Astrocyte of the spinal cord (primary cell): ENCODE results near the gene WNT2.

ENCODE experiments used
- DNase-seq: peaks from one replicate; pipeline ENCODE4 v3.0.0; 2011; ENCODE audit warnings: low read depth, low spot score
- H3K4me3 ChIP-seq: 2 replicates; pipeline ENCODE4 v1.5.1; 2011; ENCODE audit warnings: low read depth, mild to moderate bottlenecking, low read length, moderate library complexity
- in situ Hi-C: cut with HindIII; loops from 2 replicates; pipeline ENCODE4 v1.10.0; 2017; ENCODE audit warnings: low sequenced_read_pairs
- TF ChIP-seq, protein P1 (sequence below): IDR thresholded peaks from 2 replicates; pipeline ENCODE4 v1.5.1; 2012; ENCODE audit warnings: low read depth, mild to moderate bottlenecking, low read length, inconsistent platforms

WNT2 gene

DNA sequence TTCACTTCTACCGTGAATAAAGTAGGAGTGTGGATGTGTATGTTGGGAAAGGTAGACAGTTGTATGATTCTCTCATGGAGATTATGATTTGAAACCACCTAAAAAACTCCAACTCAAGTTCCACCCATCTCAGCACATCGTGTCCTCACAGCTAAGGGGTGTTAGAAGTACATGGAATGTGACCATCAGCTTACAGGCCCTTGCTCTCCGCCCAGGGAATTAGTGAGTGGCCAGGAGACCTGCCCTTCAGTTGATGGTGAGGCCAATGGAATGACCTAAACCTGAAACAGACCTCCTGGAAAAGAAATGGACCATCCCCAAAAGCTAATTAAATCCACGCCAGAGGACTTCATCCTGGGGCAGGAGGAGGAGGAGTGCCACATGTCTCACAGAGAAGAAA lies 2.1 kb upstream of the WNT2 start:
- no peak overlapping the region for H3K4me3 ChIP-seq
- DNase-seq: no peak
- TF ChIP-seq, protein P1, sequence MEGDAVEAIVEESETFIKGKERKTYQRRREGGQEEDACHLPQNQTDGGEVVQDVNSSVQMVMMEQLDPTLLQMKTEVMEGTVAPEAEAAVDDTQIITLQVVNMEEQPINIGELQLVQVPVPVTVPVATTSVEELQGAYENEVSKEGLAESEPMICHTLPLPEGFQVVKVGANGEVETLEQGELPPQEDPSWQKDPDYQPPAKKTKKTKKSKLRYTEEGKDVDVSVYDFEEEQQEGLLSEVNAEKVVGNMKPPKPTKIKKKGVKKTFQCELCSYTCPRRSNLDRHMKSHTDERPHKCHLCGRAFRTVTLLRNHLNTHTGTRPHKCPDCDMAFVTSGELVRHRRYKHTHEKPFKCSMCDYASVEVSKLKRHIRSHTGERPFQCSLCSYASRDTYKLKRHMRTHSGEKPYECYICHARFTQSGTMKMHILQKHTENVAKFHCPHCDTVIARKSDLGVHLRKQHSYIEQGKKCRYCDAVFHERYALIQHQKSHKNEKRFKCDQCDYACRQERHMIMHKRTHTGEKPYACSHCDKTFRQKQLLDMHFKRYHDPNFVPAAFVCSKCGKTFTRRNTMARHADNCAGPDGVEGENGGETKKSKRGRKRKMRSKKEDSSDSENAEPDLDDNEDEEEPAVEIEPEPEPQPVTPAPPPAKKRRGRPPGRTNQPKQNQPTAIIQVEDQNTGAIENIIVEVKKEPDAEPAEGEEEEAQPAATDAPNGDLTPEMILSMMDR: no peak
- in situ Hi-C loops: no loop called here

DNA sequence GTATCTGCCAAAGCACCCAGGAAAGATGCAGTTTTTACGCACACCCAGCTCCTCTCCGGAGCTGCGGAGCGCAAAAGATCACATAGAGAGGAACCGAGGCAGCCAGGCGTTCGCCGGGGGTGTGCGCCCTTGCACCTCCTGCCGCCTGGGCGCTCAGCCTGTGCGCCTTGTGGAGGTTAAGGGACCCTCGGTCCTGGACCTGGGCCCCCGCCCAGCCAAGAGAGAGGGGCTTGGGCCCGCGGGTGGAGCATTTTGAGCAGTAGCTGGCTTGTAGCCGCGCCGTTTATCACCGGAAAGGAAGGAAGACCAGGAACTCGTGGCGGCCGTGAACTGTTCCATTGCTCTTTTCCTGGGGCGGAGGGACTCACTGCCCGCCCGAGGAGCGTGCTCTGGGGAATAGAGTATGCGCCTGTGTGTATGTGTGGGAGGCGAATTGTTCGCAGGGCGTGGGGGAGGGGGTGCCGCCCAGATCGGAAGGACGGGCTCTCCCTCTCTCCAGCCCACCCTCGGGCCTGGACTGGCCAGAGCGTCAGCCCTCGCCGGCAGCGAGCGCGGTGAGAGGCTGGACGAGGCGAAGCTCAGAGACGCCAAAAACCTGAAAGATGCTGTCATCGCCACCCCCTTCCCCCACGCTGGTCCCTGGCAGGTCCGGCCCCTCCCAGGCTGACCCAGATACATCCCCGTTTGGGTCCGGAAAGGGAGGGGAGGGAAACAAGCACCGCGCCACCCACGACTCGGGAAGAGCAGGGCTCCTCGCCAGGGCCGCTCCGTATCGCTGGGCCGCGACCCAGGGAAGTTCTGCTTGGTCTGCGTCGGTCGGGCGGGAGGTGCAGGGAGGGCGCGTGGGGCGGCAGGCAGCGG lies 1.2 kb upstream of the WNT2 start:
- in situ Hi-C loops: no loop called here
- TF ChIP-seq, protein P1: no peak
- peak; percentile 55 for DNase-seq
- H3K4me3 ChIP-seq: peak overlapping the region; percentile 45

DNA sequence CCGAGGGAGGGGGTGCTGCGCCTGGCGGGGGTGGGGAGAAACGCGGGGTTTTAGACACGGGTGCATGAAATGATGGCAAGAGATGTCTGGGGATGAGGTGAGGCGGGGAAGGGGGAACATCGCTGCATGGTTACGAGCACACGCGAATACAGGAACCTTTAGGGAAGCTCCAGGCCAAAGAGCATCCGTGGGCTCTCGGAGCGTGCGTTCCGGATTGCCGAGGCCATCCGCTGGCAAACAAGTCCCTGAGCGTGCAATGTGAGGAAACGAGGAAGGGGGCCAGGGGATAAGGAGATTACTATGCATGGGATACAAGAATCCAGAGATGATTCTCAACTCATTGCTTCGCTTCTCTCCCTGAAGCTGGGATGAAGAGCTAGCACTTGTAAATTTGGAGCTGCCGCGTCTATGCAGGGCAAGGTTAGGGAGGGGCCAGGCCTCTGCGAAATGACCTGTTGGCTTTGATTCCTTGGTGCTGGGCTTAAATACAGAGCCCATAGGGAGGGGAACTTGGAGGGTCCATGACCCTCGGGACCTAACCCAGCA lies 520 bp upstream of the WNT2 start:
- H3K4me3 ChIP-seq: peak overlapping the region; percentile 45
- TF ChIP-seq, protein P1: no peak
- in situ Hi-C loops: no loop called here
- DNase-seq: peak; percentile 65

DNA sequence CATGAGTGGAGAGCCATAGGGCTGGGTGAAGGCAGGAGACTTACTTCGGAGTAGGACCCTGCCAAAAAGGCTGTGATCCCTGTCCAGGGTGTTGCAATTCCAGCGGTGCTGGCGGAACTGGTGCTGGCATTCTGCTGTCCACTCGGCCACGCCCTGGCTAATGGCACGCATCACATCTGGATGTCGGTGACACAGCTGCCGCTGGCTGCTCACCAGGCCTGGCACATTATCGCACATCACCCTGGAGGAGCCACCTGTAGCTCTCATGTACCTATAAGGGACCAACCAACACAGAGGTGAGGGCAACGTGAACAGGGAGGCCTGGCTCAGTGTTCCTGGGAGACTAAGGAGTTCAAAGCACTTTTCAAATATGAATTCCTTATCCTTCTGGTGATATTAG lies 2.3 kb downstream of the WNT2 start:
- DNase-seq: no peak
- TF ChIP-seq, protein P1: no peak
- in situ Hi-C loops: no loop called here
- no peak overlapping the region for H3K4me3 ChIP-seq

DNA sequence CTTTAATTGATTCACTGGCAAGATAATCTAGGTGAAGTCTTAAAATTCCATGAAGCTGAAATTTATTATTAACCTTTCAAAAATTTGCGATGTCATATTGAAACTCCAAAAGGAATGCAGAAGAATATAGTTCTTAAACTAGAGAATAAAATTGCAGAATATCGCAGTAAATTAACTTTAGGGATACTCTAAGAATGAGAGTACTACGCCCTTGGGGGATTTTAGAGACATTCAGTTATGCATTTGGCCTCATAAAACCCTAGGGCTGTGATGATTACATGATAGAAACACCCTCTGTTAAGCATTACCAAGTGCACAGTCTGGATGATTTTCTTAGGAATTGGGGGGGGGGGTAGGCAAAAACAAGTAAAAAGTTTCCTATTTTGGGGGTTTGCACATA lies 3.7 kb downstream of the WNT2 start:
- H3K4me3 ChIP-seq: no peak overlapping the region
- TF ChIP-seq, protein P1: no peak
- in situ Hi-C loops: no loop called here
- no peak for DNase-seq

DNA sequence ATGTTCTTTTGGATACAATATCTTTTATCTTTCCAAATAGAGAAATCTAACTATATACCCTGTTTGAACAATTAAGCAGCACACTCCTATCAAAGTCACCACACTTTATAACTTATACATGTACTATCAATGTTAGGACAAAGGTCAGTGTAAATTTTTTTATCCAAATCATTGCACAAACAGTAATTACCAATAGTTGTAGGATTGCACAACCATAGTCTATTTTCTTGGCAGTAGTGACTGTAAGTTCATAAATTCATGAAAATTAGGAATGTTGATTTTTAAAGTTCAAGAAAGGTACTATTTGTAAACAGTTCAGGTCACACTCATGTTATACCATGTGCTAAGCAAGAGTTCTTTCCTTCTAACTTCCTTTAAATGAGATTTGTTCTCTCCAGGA lies 9.3 kb downstream of the WNT2 start:
- in situ Hi-C loops: no loop called here
- TF ChIP-seq, protein P1: no peak
- no peak overlapping the region for H3K4me3 ChIP-seq
- no peak for DNase-seq
